WTC11 (cell line): ENCODE data around the gene AKT3. TPM values are rescaled to one million over a fixed set of nuclear protein-coding genes. Genes with fewer than 3 reads are reported as not detected.

Experiments
- ATAC-seq: fragments of 200-7000 bp; cut with Tn5 transposase; 2 replicates; pipeline ENCODE4 v1.10.0; 2021; ENCODE audit warnings: mild to moderate bottlenecking, moderate library complexity
- CTCF ChIA-PET: fragments of 300-600 bp; sonication (Branson Sonifier 250); formaldehyde crosslinking; loops from one replicate; lab custom pipeline; 2021; ENCODE audit warnings: antibody characterized with exemption; lab: Charles Lee
- POLR2A ChIA-PET: fragments of 350-600 bp; sonication (Branson Sonifier 250); formaldehyde crosslinking; loops from one replicate; lab custom pipeline; 2021; ENCODE audit warnings: antibody characterized with exemption; lab: Charles Lee
- DNase-seq: peaks from one replicate; pipeline ENCODE4 v3.0.0; 2021; ENCODE audit warnings: low spot score
- H3K27ac Mint-ChIP-seq: 2 replicates; pipeline ENCODE4 v1.8.0; 2021; ENCODE audit warnings: mixed read lengths
- H3K27me3 Mint-ChIP-seq: 2 replicates; pipeline ENCODE4 v1.8.0; 2021; ENCODE audit warnings: low read depth, mild to moderate bottlenecking, moderate library complexity, mixed read lengths
- H3K36me3 Mint-ChIP-seq: 2 replicates; pipeline ENCODE4 v1.8.0; 2021; ENCODE audit warnings: mixed read lengths
- H3K4me1 Mint-ChIP-seq: 2 replicates; pipeline ENCODE4 v1.8.0; 2022; ENCODE audit warnings: mixed read lengths
- H3K4me3 Mint-ChIP-seq: 2 replicates; pipeline ENCODE4 v1.8.0; 2021; ENCODE audit warnings: mild to moderate bottlenecking, moderate library complexity, mixed read lengths
- H3K9me3 Mint-ChIP-seq: 2 replicates; pipeline ENCODE4 v1.8.0; 2021; ENCODE audit warnings: mixed read lengths
- AFF4 ChIP-seq: sonication (generic); formaldehyde crosslinking; IDR thresholded peaks from 2 replicates; pipeline ENCODE4 v1.8.1; 2023; ENCODE audit warnings: mild to moderate bottlenecking, missing genetic modification reagents, borderline replicate concordance
- ATF1 ChIP-seq: sonication (generic); formaldehyde crosslinking; IDR thresholded peaks from 2 replicates; pipeline ENCODE4 v1.8.1; 2023; ENCODE audit warnings: mild to moderate bottlenecking, moderate library complexity, missing genetic modification reagents
- ATF3 ChIP-seq: sonication (generic); formaldehyde crosslinking; conservative IDR thresholded peaks from 2 replicates; pipeline ENCODE4 v1.8.1; 2022; ENCODE audit warnings: mild to moderate bottlenecking, missing genetic modification reagents
- ATF6 ChIP-seq: sonication (generic); formaldehyde crosslinking; IDR thresholded peaks from 2 replicates; pipeline ENCODE4 v1.8.1; 2023; ENCODE audit warnings: mild to moderate bottlenecking, missing genetic modification reagents
- CREB1 ChIP-seq: sonication (generic); formaldehyde crosslinking; IDR thresholded peaks from 2 replicates; pipeline ENCODE4 v1.8.0; 2023; ENCODE audit warnings: mild to moderate bottlenecking, missing genetic modification reagents
- FOXJ3 ChIP-seq: sonication (generic); formaldehyde crosslinking; IDR thresholded peaks from 2 replicates; pipeline ENCODE4 v1.9.0; 2021; ENCODE audit warnings: missing genetic modification reagents, mild to moderate bottlenecking, borderline replicate concordance
- FOXK1 ChIP-seq: sonication (generic); formaldehyde crosslinking; IDR thresholded peaks from 2 replicates; pipeline ENCODE4 v1.8.0; 2022; ENCODE audit warnings: mild to moderate bottlenecking, moderate library complexity, missing genetic modification reagents
- GABPB1 ChIP-seq: sonication (generic); formaldehyde crosslinking; IDR thresholded peaks from 2 replicates; pipeline ENCODE4 v1.8.1; 2023; ENCODE audit warnings: mild to moderate bottlenecking, missing genetic modification reagents
- IRF1 ChIP-seq: sonication (generic); formaldehyde crosslinking; IDR thresholded peaks from 2 replicates; pipeline ENCODE4 v1.8.0; 2023; ENCODE audit warnings: missing genetic modification reagents
- IRF2 ChIP-seq: sonication (generic); formaldehyde crosslinking; IDR thresholded peaks from 2 replicates; pipeline ENCODE4 v1.8.0; 2022; ENCODE audit warnings: low read depth, missing genetic modification reagents, borderline replicate concordance
- JUN ChIP-seq: sonication (generic); formaldehyde crosslinking; IDR thresholded peaks from 2 replicates; pipeline ENCODE4 v1.8.0; 2023; ENCODE audit warnings: mild to moderate bottlenecking, missing genetic modification reagents
- MAX ChIP-seq: sonication (generic); formaldehyde crosslinking; IDR thresholded peaks from 2 replicates; pipeline ENCODE4 v1.8.0; 2022; ENCODE audit warnings: mild to moderate bottlenecking, missing genetic modification reagents
- NFE2L1 ChIP-seq: sonication (generic); formaldehyde crosslinking; IDR thresholded peaks from 2 replicates; pipeline ENCODE4 v1.8.1; 2023; ENCODE audit warnings: missing genetic modification reagents
- NR2C2 ChIP-seq: sonication (generic); formaldehyde crosslinking; IDR thresholded peaks from 2 replicates; pipeline ENCODE4 v1.8.0; 2022; ENCODE audit warnings: mild to moderate bottlenecking, missing genetic modification reagents
- OVOL2 ChIP-seq: fragments of 250-450 bp; sonication (Bioruptor Pico); IDR thresholded peaks from 2 replicates; pipeline ENCODE4 v1.9.0; 2021; ENCODE audit warnings: mild to moderate bottlenecking, borderline replicate concordance
- PRRX2 ChIP-seq: fragments of 250-450 bp; sonication (Bioruptor Pico); IDR thresholded peaks from 2 replicates; pipeline ENCODE4 v1.8.0; 2021; ENCODE audit warnings: mild to moderate bottlenecking
- RORB ChIP-seq: fragments of 250-450 bp; sonication (Bioruptor Pico); IDR thresholded peaks from 2 replicates; pipeline ENCODE4 v1.9.0; 2021; ENCODE audit warnings: mild to moderate bottlenecking
- SOX15 ChIP-seq: fragments of 250-450 bp; sonication (Bioruptor Pico); IDR thresholded peaks from 2 replicates; pipeline ENCODE4 v1.9.0; 2021; ENCODE audit warnings: mild to moderate bottlenecking
- TEAD1 ChIP-seq: sonication (generic); formaldehyde crosslinking; IDR thresholded peaks from 2 replicates; pipeline ENCODE4 v1.8.0; 2022; ENCODE audit warnings: mild to moderate bottlenecking, missing genetic modification reagents
- ZMAT4 ChIP-seq: fragments of 250-450 bp; sonication (Bioruptor Pico); IDR thresholded peaks from 2 replicates; pipeline ENCODE4 v1.9.0; 2021; ENCODE audit warnings: mild to moderate bottlenecking
- ZNF121 ChIP-seq: sonication (generic); formaldehyde crosslinking; IDR thresholded peaks from 2 replicates; pipeline ENCODE4 v1.8.0; 2023; ENCODE audit warnings: missing genetic modification reagents
- ZNF281 ChIP-seq: sonication (generic); formaldehyde crosslinking; IDR thresholded peaks from 2 replicates; pipeline ENCODE4 v1.8.0; 2023; ENCODE audit warnings: mild to moderate bottlenecking, missing genetic modification reagents
- ZNF416 ChIP-seq: fragments of 250-450 bp; sonication (Bioruptor Pico); IDR thresholded peaks from 2 replicates; pipeline ENCODE4 v1.9.0; 2021; ENCODE audit warnings: mild to moderate bottlenecking, inconsistent platforms
- ZNF671 ChIP-seq: fragments of 250-450 bp; sonication (Bioruptor Pico); IDR thresholded peaks from 2 replicates; pipeline ENCODE4 v1.8.0; 2021; ENCODE audit warnings: mild to moderate bottlenecking
- total RNA-seq: library from RNA; stranded (reverse); gene quantifications from 3 replicates; pipeline ENCODE4 v1.2.3, GENCODE V29; 2021

Gene AKT3
- total RNA-seq, 1 experiment from 2014 or later = 38.5 TPM

GRCh38 chr1:243510928-243511327 is 339.1 kb downstream of the AKT3 start:
- ATAC-seq (no peak), DNase-seq (no peak)
- H3K9me3 Mint-ChIP-seq = no peaks in the 10 kb centered on the region
- H3K4me3 Mint-ChIP-seq = no peak overlapping the region
- H3K4me1 Mint-ChIP-seq = peaks cover 43% of the 10 kb centered on the region
- H3K36me3 Mint-ChIP-seq = peaks cover 16% of the 10 kb centered on the region
- ChIA-PET CTCF (no interaction called here), POLR2A (no interaction called here)
- H3K27ac Mint-ChIP-seq = no peak overlapping the region
- no peaks in the 10 kb centered on the region for H3K27me3 Mint-ChIP-seq
- TF ChIP-seq GABPB1 (CRISPR knock-in tag) (no peak), ZNF121 (no peak), AFF4 (no peak), IRF2 (CRISPR knock-in tag) (no peak), CREB1 (CRISPR knock-in tag) (no peak), ZNF416 (CRISPR knock-in tag) (no peak), ZNF281 (CRISPR knock-in tag) (no peak), ZMAT4 (CRISPR knock-in tag) (no peak), FOXK1 (CRISPR knock-in tag) (no peak), OVOL2 (CRISPR knock-in tag) (no peak), PRRX2 (CRISPR knock-in tag) (no peak)

GRCh38 chr1:243508943-243509342 is 341.1 kb downstream of the AKT3 start:
- Mint-ChIP-seq H3K36me3 (peaks cover 14% of the 10 kb centered on the region), H3K27me3 (no peaks in the 10 kb centered on the region), H3K4me3 (no peak overlapping the region), H3K27ac (no peak overlapping the region), H3K9me3 (no peaks in the 10 kb centered on the region), H3K4me1 (peaks cover 36% of the 10 kb centered on the region)
- CTCF ChIA-PET = interaction anchor here (0.6 to 1.5 kb wide), 2 partner anchors 33 to 99 kb away, joined by 3 to 6 read pairs; no protein-coding TSS in a partner anchor
- POLR2A ChIA-PET = no interaction called here
- ATAC-seq = no peak
- DNase-seq = no peak
- TF ChIP-seq FOXJ3 (CRISPR knock-in tag) (no peak), GABPB1 (CRISPR knock-in tag) (no peak), RORB (CRISPR knock-in tag) (no peak), AFF4 (no peak), MAX (CRISPR knock-in tag) (no peak), NR2C2 (no peak), JUN (CRISPR knock-in tag) (no peak), IRF1 (CRISPR knock-in tag) (no peak), ZNF671 (CRISPR knock-in tag) (no peak), TEAD1 (CRISPR knock-in tag) (no peak), NFE2L1 (no peak), SOX15 (no peak), ATF1 (CRISPR knock-in tag) (no peak), ATF3 (CRISPR knock-in tag) (no peak), ATF6 (CRISPR knock-in tag) (no peak)
